Fibroblast of skin of scalp (primary cell): ENCODE measurements around the gene GSTM1.

ENCODE experiments used
- DNase-seq: peaks from one replicate; pipeline ENCODE4 v3.0.0-alpha.2; 2013

Gene GSTM1

GRCh38 chr1:109732390-109732881 lies 44.8 kb downstream of the GSTM1 start:
- DNase-seq, result no peak

DNA sequence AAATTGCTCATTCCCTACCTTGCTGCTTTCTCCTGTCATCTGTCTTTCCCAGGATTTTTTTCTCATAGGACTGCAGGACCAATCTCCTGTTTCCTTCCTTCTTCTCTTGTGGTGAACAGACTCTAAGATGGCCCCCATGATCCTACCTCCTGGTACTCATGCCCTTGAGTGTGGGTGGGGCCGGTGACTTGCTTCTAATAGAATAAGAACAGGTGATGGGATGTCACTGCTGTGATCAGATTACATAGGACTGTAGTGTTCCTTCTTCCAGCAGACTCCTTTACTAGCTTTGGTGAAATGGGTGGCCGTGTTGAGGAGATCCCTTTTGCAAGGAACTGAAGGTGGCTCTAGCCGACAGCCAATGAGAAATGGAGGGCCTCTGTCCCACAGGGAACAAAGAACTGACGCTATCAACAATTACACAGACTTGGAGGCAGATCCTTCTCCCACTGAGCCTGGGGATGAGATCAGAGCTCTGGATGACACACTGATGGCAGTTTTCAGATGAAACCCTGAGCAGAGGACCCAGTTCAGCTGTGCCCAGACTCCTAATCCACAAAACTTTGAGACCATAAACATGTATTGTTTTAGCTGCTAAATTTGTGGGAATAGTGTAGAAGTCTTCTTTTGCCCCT lies 45.7 kb downstream of the GSTM1 start:
- no peak for DNase-seq

GRCh38 chr1:109739738-109740614 lies 52.4 kb downstream of the GSTM1 start:
- peak; percentile 75 for DNase-seq

DNA sequence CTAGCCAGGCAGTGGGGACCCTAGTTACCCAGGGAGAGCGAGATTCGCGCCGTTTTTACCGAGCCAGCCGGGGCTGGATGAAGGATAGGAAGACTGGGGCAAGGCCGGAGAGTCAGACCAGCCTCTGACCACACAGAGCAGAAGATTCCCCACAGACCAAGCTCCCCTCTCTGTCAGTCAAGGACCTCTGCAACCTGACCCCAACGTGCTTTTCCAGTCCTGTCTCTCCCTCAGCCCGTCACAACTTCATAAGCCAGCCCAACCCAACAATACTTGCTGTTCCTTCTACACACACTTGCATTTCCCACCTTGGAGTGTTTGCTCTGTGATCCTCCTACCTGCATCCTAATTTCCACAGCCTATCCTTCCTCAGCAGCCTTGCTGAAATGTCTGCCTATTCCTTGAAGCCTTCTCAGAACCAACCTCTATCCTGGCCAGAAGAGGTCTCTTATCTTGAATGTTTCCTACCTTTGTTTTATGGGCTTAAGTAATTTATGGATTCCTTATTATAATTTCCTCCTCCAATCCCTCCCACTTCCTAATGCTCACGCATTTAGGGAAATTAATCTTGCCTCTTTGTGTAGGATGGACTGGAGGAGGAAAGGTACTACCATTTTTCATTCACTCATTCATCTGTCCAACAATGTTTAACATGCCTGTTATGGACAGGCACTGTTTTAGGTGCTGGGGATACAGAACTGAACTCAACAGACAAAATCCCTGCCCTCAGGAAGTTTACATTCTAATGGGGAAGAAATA lies 53.2 kb downstream of the GSTM1 start, which contains the start of gene GSTM3:
Gene GSTM3 (minus strand): TSS at position 424 of the 759 bp plus-strand sequence. CDS start 751 bp downstream, outside the sequence.
- no peak for DNase-seq
